Caco-2 (cell line): ENCODE data around the gene GTF3C4. TPM values are rescaled to one million over a fixed set of nuclear protein-coding genes. Genes with fewer than 3 reads are reported as not detected.

Experiments
- BruUV-seq: library from RNA; stranded (reverse); fragments of 400-500 nt; replicated peaks from 2 replicates; lab custom pipeline; 2021; lab: Mats Ljungman, UMichigan
- CTCF ChIA-PET: fragments of 300-600 bp; sonication (Branson Sonifier 250); formaldehyde crosslinking; loops from one replicate; lab custom pipeline; 2022; ENCODE audit warnings: antibody characterized with exemption; lab: Charles Lee
- POLR2A ChIA-PET: fragments of 300-600 bp; sonication (Branson Sonifier 250); formaldehyde crosslinking; loops from one replicate; lab custom pipeline; 2022; ENCODE audit warnings: antibody characterized with exemption; lab: Charles Lee
- DNase-seq, 2 experiments: peaks; one replicate each; pipeline versions ENCODE4 v3.0.0 to v3.0.0-alpha.2; 2020 to 2022
- H3K27me3 ChIP-seq: replicated peaks from 2 replicates; pipeline ENCODE4 v1.6.0; 2011; ENCODE audit warnings: low read length; ENCODE audit not compliant: control insufficient read depth, insufficient read depth
- H3K36me3 ChIP-seq: 2 replicates; pipeline ENCODE4 v1.5.1; 2011; ENCODE audit warnings: low read length; ENCODE audit not compliant: control insufficient read depth, insufficient read depth
- H3K4me1 ChIP-seq: fragments of 250-450 bp; sonication (Bioruptor Pico); 2 replicates; pipeline ENCODE4 v1.5.1; 2020; ENCODE audit warnings: mild to moderate bottlenecking
- H3K4me3 ChIP-seq: 2 replicates; pipeline ENCODE4 v1.5.1; 2011; ENCODE audit warnings: low read depth, mild to moderate bottlenecking, control low read depth, low read length
- H3K9me3 ChIP-seq: fragments of 250-450 bp; sonication (Bioruptor Pico); 2 replicates; pipeline ENCODE4 v1.5.1; 2020; ENCODE audit warnings: mild to moderate bottlenecking, moderate library complexity
- H3K27ac Mint-ChIP-seq: one replicate; pipeline ENCODE4 v1.8.0; 2022; ENCODE audit warnings: mixed read lengths; ENCODE audit not compliant: unreplicated experiment
- H3K27me3 Mint-ChIP-seq: one replicate; pipeline ENCODE4 v1.8.0; 2022; ENCODE audit warnings: mixed read lengths; ENCODE audit not compliant: insufficient read depth, unreplicated experiment
- H3K36me3 Mint-ChIP-seq: one replicate; pipeline ENCODE4 v1.8.0; 2022; ENCODE audit warnings: mild to moderate bottlenecking, mixed read lengths; ENCODE audit not compliant: insufficient read depth, unreplicated experiment
- H3K4me1 Mint-ChIP-seq: one replicate; pipeline ENCODE4 v1.8.0; 2022; ENCODE audit warnings: low read depth, mixed read lengths; ENCODE audit not compliant: unreplicated experiment
- H3K4me3 Mint-ChIP-seq: one replicate; pipeline ENCODE4 v1.8.0; 2022; ENCODE audit warnings: mild to moderate bottlenecking, moderate library complexity, mixed read lengths; ENCODE audit not compliant: unreplicated experiment
- H3K9me3 Mint-ChIP-seq: one replicate; pipeline ENCODE4 v1.8.0; 2022; ENCODE audit warnings: mixed read lengths; ENCODE audit not compliant: unreplicated experiment
- intact Hi-C: fragments of 100-400 bp; cut with micrococcal nuclease; formaldehyde crosslinking; loops from one replicate; pipeline ENCODE4 v1.10.0; 2022; ENCODE audit not compliant: unreplicated experiment
- total RNA-seq: library from RNA; stranded (reverse); gene quantifications from 2 replicates; pipeline ENCODE4 v1.2.3, GENCODE V29; 2022
- TF ChIP-seq, protein P1 (sequence below), 2 experiments: fragments of 200-600 bp in 1 of 2; IDR thresholded peaks; 1 replicate in 1 of 2; 2 replicates in 1 of 2; pipeline versions ENCODE4 v1.5.1 to v1.8.0; 2011 to 2022; ENCODE audit warnings: antibody characterized with exemption in 1 of 2, control low read depth in 1 of 2, inconsistent platforms in 1 of 2, low read depth in 1 of 2, low read length in 1 of 2, mild to moderate bottlenecking in 1 of 2, moderate library complexity in 1 of 2; ENCODE audit not compliant: insufficient read depth in 1 of 2, severe bottlenecking in 1 of 2, unreplicated experiment in 1 of 2

The GTF3C4 gene
- total RNA-seq, 1 experiment from 2014 or later = 23.6 TPM

DNA sequence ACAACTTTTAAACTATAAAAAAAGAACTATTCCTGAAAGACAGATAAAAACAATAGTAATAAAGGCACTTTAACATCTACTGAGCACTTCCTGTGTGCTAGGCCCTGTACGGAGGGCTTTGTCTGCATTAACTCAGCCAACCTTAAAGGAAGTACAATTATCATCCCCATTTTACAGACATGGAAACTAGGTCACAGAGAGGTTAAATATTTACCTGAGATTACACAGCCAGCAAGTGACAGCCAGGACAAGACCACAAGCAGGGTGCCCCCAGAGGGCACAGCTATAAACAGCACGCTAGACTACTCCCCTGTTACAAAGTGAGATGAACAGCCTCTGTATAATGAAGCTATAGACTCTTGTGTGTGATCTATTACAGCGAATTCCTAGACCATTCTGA lies 26.0 kb upstream of the GTF3C4 start:
- H3K4me3 Mint-ChIP-seq = no peak overlapping the region

DNA sequence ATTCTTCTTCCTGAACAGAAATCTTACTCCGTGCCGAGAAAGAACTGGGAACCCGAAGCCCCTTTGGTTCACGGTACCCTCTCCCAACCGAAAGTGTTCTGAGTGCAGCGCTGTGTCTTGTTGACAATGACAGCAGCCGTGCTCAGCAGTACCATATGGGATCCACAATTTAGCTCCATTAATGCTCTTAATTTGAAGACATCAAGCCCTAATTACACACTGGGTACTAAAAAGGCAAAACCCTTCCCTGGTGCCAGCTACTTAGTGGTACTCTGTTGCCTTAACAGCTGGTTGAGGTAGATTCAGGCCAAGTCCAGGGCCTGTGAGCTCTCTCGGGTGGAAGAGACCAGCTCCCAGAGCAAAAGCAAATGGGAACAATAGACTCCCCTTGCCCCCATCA lies 25.0 kb upstream of the GTF3C4 start:
- Mint-ChIP-seq H3K9me3 (no peaks in the 10 kb centered on the region), H3K4me1 (no peaks in the 10 kb centered on the region), H3K4me3 (no peak overlapping the region), H3K27ac (no peak overlapping the region), H3K27me3 (no peaks in the 10 kb centered on the region), H3K36me3 (peaks cover 68% of the 10 kb centered on the region)
- POLR2A ChIA-PET = interaction anchor here (0.5 kb wide), 1 partner anchor 706 kb away, joined by 4 read pairs; no protein-coding TSS in a partner anchor
- H3K9me3 ChIP-seq = no peaks in the 10 kb centered on the region
- H3K4me3 ChIP-seq = no peak overlapping the region
- CTCF ChIA-PET = no interaction called here
- H3K27me3 ChIP-seq = no peaks in the 10 kb centered on the region
- no peaks in the 10 kb centered on the region for H3K4me1 ChIP-seq
- TF ChIP-seq, protein P1, sequence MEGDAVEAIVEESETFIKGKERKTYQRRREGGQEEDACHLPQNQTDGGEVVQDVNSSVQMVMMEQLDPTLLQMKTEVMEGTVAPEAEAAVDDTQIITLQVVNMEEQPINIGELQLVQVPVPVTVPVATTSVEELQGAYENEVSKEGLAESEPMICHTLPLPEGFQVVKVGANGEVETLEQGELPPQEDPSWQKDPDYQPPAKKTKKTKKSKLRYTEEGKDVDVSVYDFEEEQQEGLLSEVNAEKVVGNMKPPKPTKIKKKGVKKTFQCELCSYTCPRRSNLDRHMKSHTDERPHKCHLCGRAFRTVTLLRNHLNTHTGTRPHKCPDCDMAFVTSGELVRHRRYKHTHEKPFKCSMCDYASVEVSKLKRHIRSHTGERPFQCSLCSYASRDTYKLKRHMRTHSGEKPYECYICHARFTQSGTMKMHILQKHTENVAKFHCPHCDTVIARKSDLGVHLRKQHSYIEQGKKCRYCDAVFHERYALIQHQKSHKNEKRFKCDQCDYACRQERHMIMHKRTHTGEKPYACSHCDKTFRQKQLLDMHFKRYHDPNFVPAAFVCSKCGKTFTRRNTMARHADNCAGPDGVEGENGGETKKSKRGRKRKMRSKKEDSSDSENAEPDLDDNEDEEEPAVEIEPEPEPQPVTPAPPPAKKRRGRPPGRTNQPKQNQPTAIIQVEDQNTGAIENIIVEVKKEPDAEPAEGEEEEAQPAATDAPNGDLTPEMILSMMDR (IDR thresholded peaks at IDR 0.05; ENCODE audit: insufficient read depth in 1 of 2, low read depth in 1 of 2, low read length in 1 of 2, severe bottlenecking in 1 of 2, unreplicated experiment in 1 of 2) = no peak
- intact Hi-C loops = no loop called here
- BruUV-seq = no TSS peak
- H3K36me3 ChIP-seq = peaks cover 8% of the 10 kb centered on the region
- no peak for DNase-seq

More for the DNA sequence above, 26.0 kb upstream of the GTF3C4 start:
- Mint-ChIP-seq H3K27me3 (no peaks in the 10 kb centered on the region), H3K36me3 (peaks cover 70% of the 10 kb centered on the region), H3K27ac (no peak overlapping the region), H3K9me3 (no peaks in the 10 kb centered on the region), H3K4me1 (no peaks in the 10 kb centered on the region)
- Histone ChIP-seq H3K9me3 (no peaks in the 10 kb centered on the region), H3K27me3 (no peaks in the 10 kb centered on the region), H3K4me3 (no peak overlapping the region), H3K4me1 (no peaks in the 10 kb centered on the region), H3K36me3 (peaks cover 8% of the 10 kb centered on the region)
- ChIA-PET CTCF (interaction anchor here (0.6 kb wide), 1 partner anchor 25 kb away, joined by 4 read pairs; the partner anchor contains the start of gene DDX31), POLR2A (no interaction called here)
- TF ChIP-seq, protein P1 (IDR thresholded peaks at IDR 0.05; ENCODE audit: insufficient read depth in 1 of 2, low read depth in 1 of 2, low read length in 1 of 2, severe bottlenecking in 1 of 2, unreplicated experiment in 1 of 2) = peak; percentile 10 to 39
- BruUV-seq = no TSS peak
- DNase-seq = peak in 1 of 2 experiments; percentile 28
- intact Hi-C loops = no loop called here

DNA sequence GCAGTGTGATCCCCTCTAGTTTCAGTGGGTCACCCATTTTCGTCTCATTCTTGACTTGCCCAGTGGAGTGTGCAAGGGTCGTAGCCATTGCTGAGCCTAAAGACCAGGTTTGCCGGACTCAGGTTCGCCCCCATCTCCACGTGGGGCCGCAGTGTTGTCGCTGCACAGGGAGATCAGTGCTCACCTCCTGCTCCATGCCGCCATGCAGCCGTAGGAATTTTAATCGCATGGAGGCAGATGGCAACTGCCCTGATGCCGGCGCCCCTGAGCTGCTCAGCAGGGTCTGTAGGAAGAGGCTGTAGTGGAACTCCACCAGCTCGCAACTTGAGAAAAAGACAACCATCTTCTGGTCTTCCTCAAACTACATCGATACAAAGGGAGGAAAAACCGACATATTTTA lies 24.6 kb upstream of the GTF3C4 start:
- H3K27me3 ChIP-seq = no peaks in the 10 kb centered on the region
- no peaks in the 10 kb centered on the region for H3K4me1 ChIP-seq
- peaks cover 8% of the 10 kb centered on the region for H3K36me3 ChIP-seq
- CTCF ChIA-PET = no interaction called here
- H3K4me3 ChIP-seq = no peak overlapping the region
- Mint-ChIP-seq H3K4me3 (no peak overlapping the region), H3K4me1 (no peaks in the 10 kb centered on the region), H3K27ac (no peak overlapping the region), H3K9me3 (no peaks in the 10 kb centered on the region), H3K27me3 (no peaks in the 10 kb centered on the region), H3K36me3 (peaks cover 72% of the 10 kb centered on the region)
- DNase-seq = no peak
- no TSS peak for BruUV-seq
- intact Hi-C loops = no loop called here
- POLR2A ChIA-PET = interaction anchor here (0.5 kb wide), 1 partner anchor 706 kb away, joined by 4 read pairs; no protein-coding TSS in a partner anchor
- TF ChIP-seq, protein P1 (IDR thresholded peaks at IDR 0.05; ENCODE audit: insufficient read depth in 1 of 2, low read depth in 1 of 2, low read length in 1 of 2, severe bottlenecking in 1 of 2, unreplicated experiment in 1 of 2) = no peak
- H3K9me3 ChIP-seq = no peaks in the 10 kb centered on the region
